ENCODE results near the gene PCSK6.

PCSK6 gene

GRCh38 chr15:101442272-101442671, 47.2 kb downstream of the PCSK6 start:
- Histone ChIP-seq H3K4me3 (replicated peaks; ENCODE audit: insufficient read depth, low read length) (no peak overlapping the region), H3K27me3 (ENCODE audit: insufficient read depth, poor library complexity, severe bottlenecking) (no peaks in the 10 kb centered on the region), H3K27ac (replicated peaks) (no peak overlapping the region)
- no peak for DNase-seq (ENCODE audit: low read depth in 1 of 2, low spot score in 1 of 2)
- no peak; the same call in 1 of the 2 replicates for TF ChIP-seq SPI1 (IDR thresholded peaks at IDR 0.05; ENCODE audit: borderline replicate concordance, low read depth)
- TF ChIP-seq POLR2AphosphoS5 (IDR thresholded peaks at IDR 0.05; ENCODE audit: low read depth), result no peak
- no peak for TF ChIP-seq REST (IDR thresholded peaks at IDR 0.05; ENCODE audit: insufficient replicate concordance, low read depth)
- TF ChIP-seq GABPA (IDR thresholded peaks at IDR 0.05; ENCODE audit: low read depth), result no peak
- TF ChIP-seq CTCF (IDR thresholded peaks at IDR 0.05; ENCODE audit: insufficient read depth, low read length), result no peak

- H3K27ac ChIP-seq (replicated peaks), result no peak overlapping the region
- DNase-seq (ENCODE audit: low read depth in 1 of 2, low spot score in 1 of 2), result peak in 1 of 2 experiments; percentile 35
- no peaks in the 10 kb centered on the region for H3K27me3 ChIP-seq (ENCODE audit: insufficient read depth, poor library complexity, severe bottlenecking)
- no peak for TF ChIP-seq POLR2AphosphoS5 (IDR thresholded peaks at IDR 0.05; ENCODE audit: low read depth)
- no peak for TF ChIP-seq GABPA (IDR thresholded peaks at IDR 0.05; ENCODE audit: low read depth)
- TF ChIP-seq REST (IDR thresholded peaks at IDR 0.05; ENCODE audit: insufficient replicate concordance, low read depth), result no peak
- TF ChIP-seq SPI1 (IDR thresholded peaks at IDR 0.05; ENCODE audit: borderline replicate concordance, low read depth), result no peak
- TF ChIP-seq CTCF (IDR thresholded peaks at IDR 0.05; ENCODE audit: insufficient read depth, low read length), result no peak
- H3K4me3 ChIP-seq (replicated peaks; ENCODE audit: insufficient read depth, low read length), result no peak overlapping the region
Observed at GRCh38 chr15:101441696-101442095, 47.8 kb downstream of the PCSK6 start.

GRCh38 chr15:101440846-101441590, 48.5 kb downstream of the PCSK6 start:
- Histone ChIP-seq H3K4me3 (replicated peaks; ENCODE audit: insufficient read depth, low read length) (no peak overlapping the region), H3K27ac (replicated peaks) (no peak overlapping the region)

More at GRCh38 chr15:101440846-101441590, 48.5 kb downstream of the PCSK6 start:
- H3K27me3 ChIP-seq (ENCODE audit: insufficient read depth, poor library complexity, severe bottlenecking), result no peaks in the 10 kb centered on the region
- DNase-seq (ENCODE audit: low read depth in 1 of 2, low spot score in 1 of 2), result no peak
- TF ChIP-seq GABPA (IDR thresholded peaks at IDR 0.05; ENCODE audit: low read depth), result no peak
- no peak for TF ChIP-seq POLR2AphosphoS5 (IDR thresholded peaks at IDR 0.05; ENCODE audit: low read depth)
- no peak for TF ChIP-seq CTCF (IDR thresholded peaks at IDR 0.05; ENCODE audit: insufficient read depth, low read length)
- TF ChIP-seq SPI1 (IDR thresholded peaks at IDR 0.05; ENCODE audit: borderline replicate concordance, low read depth), result no peak

Data from HL-60 (cell line).